ENCODE results near the gene UBTD2.

DNA sequence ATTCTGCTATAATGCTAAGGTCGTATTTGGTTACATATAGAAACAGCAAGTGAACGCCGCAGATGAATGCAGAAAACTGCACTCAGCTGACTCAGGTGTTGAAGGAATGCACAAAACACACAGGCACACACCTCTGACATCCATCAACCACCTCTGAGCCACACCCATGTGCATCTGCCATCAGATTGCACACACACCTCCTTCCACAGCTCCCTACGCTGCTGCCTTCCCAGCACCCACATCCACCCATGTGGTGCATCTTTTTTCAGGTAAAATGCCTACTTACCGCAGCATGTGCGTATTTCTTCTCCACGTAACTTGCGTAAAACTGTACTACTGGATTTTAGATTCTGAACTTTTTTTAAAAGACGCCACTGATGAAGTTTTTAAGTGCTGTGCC lies 102.6 kb downstream of the UBTD2 start:
- TF ChIP-seq, protein P1, sequence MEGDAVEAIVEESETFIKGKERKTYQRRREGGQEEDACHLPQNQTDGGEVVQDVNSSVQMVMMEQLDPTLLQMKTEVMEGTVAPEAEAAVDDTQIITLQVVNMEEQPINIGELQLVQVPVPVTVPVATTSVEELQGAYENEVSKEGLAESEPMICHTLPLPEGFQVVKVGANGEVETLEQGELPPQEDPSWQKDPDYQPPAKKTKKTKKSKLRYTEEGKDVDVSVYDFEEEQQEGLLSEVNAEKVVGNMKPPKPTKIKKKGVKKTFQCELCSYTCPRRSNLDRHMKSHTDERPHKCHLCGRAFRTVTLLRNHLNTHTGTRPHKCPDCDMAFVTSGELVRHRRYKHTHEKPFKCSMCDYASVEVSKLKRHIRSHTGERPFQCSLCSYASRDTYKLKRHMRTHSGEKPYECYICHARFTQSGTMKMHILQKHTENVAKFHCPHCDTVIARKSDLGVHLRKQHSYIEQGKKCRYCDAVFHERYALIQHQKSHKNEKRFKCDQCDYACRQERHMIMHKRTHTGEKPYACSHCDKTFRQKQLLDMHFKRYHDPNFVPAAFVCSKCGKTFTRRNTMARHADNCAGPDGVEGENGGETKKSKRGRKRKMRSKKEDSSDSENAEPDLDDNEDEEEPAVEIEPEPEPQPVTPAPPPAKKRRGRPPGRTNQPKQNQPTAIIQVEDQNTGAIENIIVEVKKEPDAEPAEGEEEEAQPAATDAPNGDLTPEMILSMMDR (conservative IDR thresholded peaks at IDR 0.05; ENCODE audit: low read depth in 2 of 2) = no peak
- TF ChIP-seq EZH2 (IDR thresholded peaks at IDR 0.05; ENCODE audit: low read depth, unreplicated experiment) = no peak

Measured in GM23338 (cell line).